SKM-1 treated with dmso at 0.1 percent for 144 hours (cell line): ENCODE data around the gene TPPP3.

Experiments used
- DNase-seq: peaks from one replicate; lab custom pipeline; 2025; ENCODE audit not compliant: unreplicated experiment; lab: John Stamatoyannopoulos, UW

Gene TPPP3

GRCh38 chr16:67406111-67406971 is 13.0 kb upstream of the TPPP3 start:
- DNase-seq, result no peak

GRCh38 chr16:67405336-67405735 is 12.0 kb upstream of the TPPP3 start:
- DNase-seq, result no peak

- DNase-seq, result no peak
These were observed 11.5 kb upstream of the TPPP3 start for GRCh38 chr16:67404740-67405226.

- no peak for DNase-seq
These were observed 10.8 kb upstream of the TPPP3 start for GRCh38 chr16:67403976-67404555.

- DNase-seq, result no peak
These were observed 7.6 kb upstream of the TPPP3 start for GRCh38 chr16:67400901-67401300.

- DNase-seq, result no peak
These were observed 6.7 kb upstream of the TPPP3 start for GRCh38 chr16:67399749-67400704.

- DNase-seq, result peak; percentile 23
These were observed 6.0 kb upstream of the TPPP3 start for GRCh38 chr16:67399218-67399733.

- DNase-seq, result no peak
These were observed 5.4 kb upstream of the TPPP3 start for GRCh38 chr16:67398546-67399217.

- no peak for DNase-seq
These were observed 4.7 kb upstream of the TPPP3 start for GRCh38 chr16:67397812-67398545.

- DNase-seq, result no peak
These were observed 3.9 kb upstream of the TPPP3 start for GRCh38 chr16:67397036-67397801.

- no peak for DNase-seq
These were observed 3.1 kb upstream of the TPPP3 start for GRCh38 chr16:67396159-67397035.

- no peak for DNase-seq
These were observed 2.3 kb upstream of the TPPP3 start for GRCh38 chr16:67395458-67396158.

- no peak for DNase-seq
These were observed 1.8 kb upstream of the TPPP3 start for GRCh38 chr16:67395105-67395457.

- DNase-seq, result peak; percentile 56
These were observed 1.1 kb upstream of the TPPP3 start for GRCh38 chr16:67394155-67395104.

- no peak for DNase-seq
These were observed 473 bp upstream of the TPPP3 start for GRCh38 chr16:67393788-67394154.

- DNase-seq, result no peak
These were observed 818 bp downstream of the TPPP3 start for GRCh38 chr16:67392301-67393059.
